ENCODE data around the gene TET2.

GRCh38 chr4:105272002-105272401 is 125.3 kb downstream of the TET2 start:
- TF ChIP-seq CTCF (IDR thresholded peaks at IDR 0.05) (no peak), POLR2AphosphoS5 (IDR thresholded peaks at IDR 0.05) (no peak), POLR2A (IDR thresholded peaks at IDR 0.05) (no peak), EP300 (IDR thresholded peaks at IDR 0.05) (no peak)
